Kasumi-1 (cell line): ENCODE results near the gene AKAP13.

Experiments
- DNase-seq, 2 experiments: peaks; one replicate each; lab custom pipeline; 2025; lab: John Stamatoyannopoulos, UW

The AKAP13 gene

GRCh38 chr15:85727068-85727467, 346.7 kb downstream of the AKAP13 start:
- DNase-seq, result no peak

- peak; percentile 71 to 89 for DNase-seq
Measured at GRCh38 chr15:85730001-85730820, 349.8 kb downstream of the AKAP13 start.

GRCh38 chr15:85733416-85733815, 353.0 kb downstream of the AKAP13 start:
- no peak for DNase-seq

- DNase-seq, result no peak
Measured at GRCh38 chr15:85737061-85737460, 356.7 kb downstream of the AKAP13 start.

- DNase-seq, result no peak
Measured at GRCh38 chr15:85741021-85741421, 360.6 kb downstream of the AKAP13 start.

- no peak for DNase-seq
Measured at GRCh38 chr15:85741662-85742061, 361.3 kb downstream of the AKAP13 start.

- DNase-seq, result peak; percentile 60 to 74
Measured at GRCh38 chr15:85742186-85742821, 361.9 kb downstream of the AKAP13 start.

- DNase-seq, result no peak
Measured at GRCh38 chr15:85743392-85744055, 363.1 kb downstream of the AKAP13 start.

GRCh38 chr15:85744579-85744978, 364.2 kb downstream of the AKAP13 start:
- no peak for DNase-seq

GRCh38 chr15:85745023-85745422, 364.6 kb downstream of the AKAP13 start:
- DNase-seq, result no peak

- DNase-seq, result no peak
Measured at GRCh38 chr15:85745525-85746150, 365.2 kb downstream of the AKAP13 start.

- no peak for DNase-seq
Measured at GRCh38 chr15:85746641-85747040, 366.2 kb downstream of the AKAP13 start.

- no peak for DNase-seq
Measured at GRCh38 chr15:85748176-85748575, 367.8 kb downstream of the AKAP13 start.

- DNase-seq, result no peak
Measured at GRCh38 chr15:85748729-85749128, 368.3 kb downstream of the AKAP13 start.

GRCh38 chr15:85749261-85750151, 369.1 kb downstream of the AKAP13 start:
- DNase-seq, result no peak

GRCh38 chr15:85750319-85751290, 370.2 kb downstream of the AKAP13 start:
- DNase-seq, result peak; percentile 79 to 83

GRCh38 chr15:85751291-85752123, 371.1 kb downstream of the AKAP13 start:
- DNase-seq, result peak; percentile 51 to 71

GRCh38 chr15:85752124-85752475, 371.7 kb downstream of the AKAP13 start:
- DNase-seq, result no peak

- no peak for DNase-seq
Measured at GRCh38 chr15:85752491-85752961, 372.1 kb downstream of the AKAP13 start.
